ENCODE data around the gene EDEM1.

EDEM1 gene

GRCh38 chr3:5187156-5187919 is at the start of gene EDEM1:
Gene EDEM1, plus strand, starts transcription at chr3:5187707. Its CDS starts 99 bp downstream, at chr3:5187806.
- H3K36me3 ChIP-seq (ENCODE audit: insufficient read depth, low read length): peaks cover 47% of the 10 kb centered on the region
- peak within 1 kb of the TSS; percentile 94 for H3K4me2 ChIP-seq (ENCODE audit: insufficient read depth, low read length)
- TF ChIP-seq CTCF (IDR thresholded peaks at IDR 0.05; ENCODE audit: borderline replicate concordance, extremely low read depth, low read length, poor library complexity, severe bottlenecking) (no peak), EZH2 (IDR thresholded peaks at IDR 0.05; ENCODE audit: borderline replicate concordance, low read depth, low read length, severe bottlenecking) (no peak)
- H3K79me2 ChIP-seq (ENCODE audit: insufficient read depth, low read length): peaks cover 84% of the 10 kb centered on the region
- no peaks in the 10 kb centered on the region for H3K27me3 ChIP-seq (ENCODE audit: insufficient read depth, low read length, poor library complexity)
- H2AFZ ChIP-seq (ENCODE audit: low read depth, low read length): peak within 1 kb of the TSS; percentile 76
- peaks cover 66% of the 10 kb centered on the region for H3K4me1 ChIP-seq (ENCODE audit: insufficient read depth, low read length)
- peak within 1 kb of the TSS; percentile 99 for H3K9ac ChIP-seq (ENCODE audit: low read depth, low read length)
- peak; percentile 96 for DNase-seq
- no peaks in the 10 kb centered on the region for H3K9me3 ChIP-seq (ENCODE audit: insufficient read depth, low read length, severe bottlenecking)
- H3K27ac ChIP-seq (ENCODE audit: low read length): peak within 1 kb of the TSS; percentile 98
- H4K20me1 ChIP-seq (ENCODE audit: insufficient read depth, low read length): peaks cover 19% of the 10 kb centered on the region
- peak; percentile 86 for ATAC-seq (ENCODE audit: insufficient read depth, low read depth)
- peak within 1 kb of the TSS; percentile 76 to 88 for H3K4me3 ChIP-seq (ENCODE audit: low read depth in 1 of 2, low read length in 2 of 2)

- no peak for ATAC-seq (ENCODE audit: insufficient read depth, low read depth)
- Histone ChIP-seq H3K36me3 (ENCODE audit: insufficient read depth, low read length) (peaks cover 27% of the 10 kb centered on the region), H3K4me1 (ENCODE audit: insufficient read depth, low read length) (peaks cover 33% of the 10 kb centered on the region)
These were observed 49.1 kb upstream of the EDEM1 start for GRCh38 chr3:5138214-5138981.

GRCh38 chr3:5140230-5140621 is 47.3 kb upstream of the EDEM1 start:
- Histone ChIP-seq H3K4me1 (ENCODE audit: insufficient read depth, low read length) (peaks cover 33% of the 10 kb centered on the region), H4K20me1 (ENCODE audit: insufficient read depth, low read length) (peaks cover 36% of the 10 kb centered on the region), H3K27ac (ENCODE audit: low read length) (peak overlapping the region; percentile 56), H3K4me3 (ENCODE audit: low read depth in 1 of 2, low read length in 2 of 2) (no peak overlapping the region), H3K79me2 (ENCODE audit: insufficient read depth, low read length) (peaks cover 99% of the 10 kb centered on the region), H3K36me3 (ENCODE audit: insufficient read depth, low read length) (peaks cover 39% of the 10 kb centered on the region), H3K9ac (ENCODE audit: low read depth, low read length) (no peak overlapping the region), H2AFZ (ENCODE audit: low read depth, low read length) (no peak overlapping the region), H3K27me3 (ENCODE audit: insufficient read depth, low read length, poor library complexity) (no peaks in the 10 kb centered on the region), H3K4me2 (ENCODE audit: insufficient read depth, low read length) (no peak overlapping the region), H3K9me3 (ENCODE audit: insufficient read depth, low read length, severe bottlenecking) (no peaks in the 10 kb centered on the region)
- no peak for TF ChIP-seq CTCF (IDR thresholded peaks at IDR 0.05; ENCODE audit: borderline replicate concordance, extremely low read depth, low read length, poor library complexity, severe bottlenecking)
- no peak for TF ChIP-seq EZH2 (IDR thresholded peaks at IDR 0.05; ENCODE audit: borderline replicate concordance, low read depth, low read length, severe bottlenecking)
- no peak for DNase-seq
- no peak for ATAC-seq (ENCODE audit: insufficient read depth, low read depth)

More at GRCh38 chr3:5138214-5138981, 49.1 kb upstream of the EDEM1 start:
- TF ChIP-seq EZH2 (IDR thresholded peaks at IDR 0.05; ENCODE audit: borderline replicate concordance, low read depth, low read length, severe bottlenecking): no peak
- no peak for TF ChIP-seq CTCF (IDR thresholded peaks at IDR 0.05; ENCODE audit: borderline replicate concordance, extremely low read depth, low read length, poor library complexity, severe bottlenecking)
- Histone ChIP-seq H3K9ac (ENCODE audit: low read depth, low read length) (no peak overlapping the region), H3K9me3 (ENCODE audit: insufficient read depth, low read length, severe bottlenecking) (no peaks in the 10 kb centered on the region), H3K4me2 (ENCODE audit: insufficient read depth, low read length) (no peak overlapping the region), H4K20me1 (ENCODE audit: insufficient read depth, low read length) (peaks cover 45% of the 10 kb centered on the region), H3K4me3 (ENCODE audit: low read depth in 1 of 2, low read length in 2 of 2) (no peak overlapping the region), H3K27me3 (ENCODE audit: insufficient read depth, low read length, poor library complexity) (no peaks in the 10 kb centered on the region), H3K79me2 (ENCODE audit: insufficient read depth, low read length) (peaks cover 99% of the 10 kb centered on the region), H2AFZ (ENCODE audit: low read depth, low read length) (no peak overlapping the region), H3K27ac (ENCODE audit: low read length) (peak overlapping the region; percentile 56)
- DNase-seq: no peak
